Measurements from ENCODE around the gene POU3F1.

DNA sequence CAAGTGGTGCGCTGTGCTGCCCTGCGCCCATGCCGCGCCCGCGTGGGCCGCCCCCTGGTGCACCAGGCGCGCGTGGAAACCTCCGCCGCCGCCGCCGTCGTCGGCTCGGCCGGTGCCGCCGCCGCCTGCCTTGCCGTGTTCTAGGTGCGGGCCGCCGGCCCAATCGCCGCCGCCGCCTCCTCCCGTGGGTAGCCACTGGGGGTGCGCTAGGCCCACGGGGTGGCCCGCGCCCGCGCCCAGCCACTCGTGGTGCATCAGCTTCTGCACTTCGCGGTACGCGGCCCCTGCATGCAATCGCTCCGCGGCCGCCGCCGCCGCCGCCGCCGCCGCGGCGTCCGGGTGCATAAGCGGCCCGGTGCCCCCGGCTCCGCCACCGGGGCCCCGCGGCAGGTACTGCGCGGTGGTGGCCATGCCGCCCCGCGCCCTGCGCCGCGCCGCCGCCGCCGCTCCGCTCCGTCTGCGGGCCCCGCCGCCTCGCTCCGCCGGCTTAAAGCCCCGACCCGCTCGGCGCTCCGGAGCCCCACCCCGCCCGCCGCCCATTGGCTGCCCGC is at the start of gene POU3F1:
- TF ChIP-seq PAX5 (IDR thresholded peaks at IDR 0.05; ENCODE audit: borderline replicate concordance, low read depth, low read length) (no peak), POLR2A (IDR thresholded peaks at IDR 0.05; ENCODE audit: low read depth, low read length) (no peak), TBL1XR1 (IDR thresholded peaks at IDR 0.05; ENCODE audit: low read depth, low read length) (no peak), HCFC1 (IDR thresholded peaks at IDR 0.05; ENCODE audit: low read length) (no peak), HDAC2 (IDR thresholded peaks at IDR 0.05) (no peak), SKIL (IDR thresholded peaks at IDR 0.05; ENCODE audit: low read depth, poor library complexity, severe bottlenecking) (no peak), IRF3 (IDR thresholded peaks at IDR 0.05) (no peak), EZH2 (IDR thresholded peaks at IDR 0.05; ENCODE audit: borderline replicate concordance, control insufficient read depth, low read depth, low read length) (no peak), TARDBP (IDR thresholded peaks at IDR 0.05; ENCODE audit: borderline replicate concordance) (no peak)
- TF ChIP-seq, protein P1, sequence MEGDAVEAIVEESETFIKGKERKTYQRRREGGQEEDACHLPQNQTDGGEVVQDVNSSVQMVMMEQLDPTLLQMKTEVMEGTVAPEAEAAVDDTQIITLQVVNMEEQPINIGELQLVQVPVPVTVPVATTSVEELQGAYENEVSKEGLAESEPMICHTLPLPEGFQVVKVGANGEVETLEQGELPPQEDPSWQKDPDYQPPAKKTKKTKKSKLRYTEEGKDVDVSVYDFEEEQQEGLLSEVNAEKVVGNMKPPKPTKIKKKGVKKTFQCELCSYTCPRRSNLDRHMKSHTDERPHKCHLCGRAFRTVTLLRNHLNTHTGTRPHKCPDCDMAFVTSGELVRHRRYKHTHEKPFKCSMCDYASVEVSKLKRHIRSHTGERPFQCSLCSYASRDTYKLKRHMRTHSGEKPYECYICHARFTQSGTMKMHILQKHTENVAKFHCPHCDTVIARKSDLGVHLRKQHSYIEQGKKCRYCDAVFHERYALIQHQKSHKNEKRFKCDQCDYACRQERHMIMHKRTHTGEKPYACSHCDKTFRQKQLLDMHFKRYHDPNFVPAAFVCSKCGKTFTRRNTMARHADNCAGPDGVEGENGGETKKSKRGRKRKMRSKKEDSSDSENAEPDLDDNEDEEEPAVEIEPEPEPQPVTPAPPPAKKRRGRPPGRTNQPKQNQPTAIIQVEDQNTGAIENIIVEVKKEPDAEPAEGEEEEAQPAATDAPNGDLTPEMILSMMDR (IDR thresholded peaks at IDR 0.05 in 2 of 3, conservative IDR thresholded peaks at IDR 0.05 in 1 of 3; ENCODE audit: control insufficient read depth in 2 of 3, extremely low read depth in 1 of 3, insufficient read depth in 1 of 3, low read depth in 3 of 3, low read length in 3 of 3), result no peak
- TF ChIP-seq, protein P2, sequence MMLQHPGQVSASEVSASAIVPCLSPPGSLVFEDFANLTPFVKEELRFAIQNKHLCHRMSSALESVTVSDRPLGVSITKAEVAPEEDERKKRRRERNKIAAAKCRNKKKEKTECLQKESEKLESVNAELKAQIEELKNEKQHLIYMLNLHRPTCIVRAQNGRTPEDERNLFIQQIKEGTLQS (IDR thresholded peaks at IDR 0.05; ENCODE audit: borderline replicate concordance, extremely low read depth, low read depth, low read length), result no peak
- TF ChIP-seq, protein P3, sequence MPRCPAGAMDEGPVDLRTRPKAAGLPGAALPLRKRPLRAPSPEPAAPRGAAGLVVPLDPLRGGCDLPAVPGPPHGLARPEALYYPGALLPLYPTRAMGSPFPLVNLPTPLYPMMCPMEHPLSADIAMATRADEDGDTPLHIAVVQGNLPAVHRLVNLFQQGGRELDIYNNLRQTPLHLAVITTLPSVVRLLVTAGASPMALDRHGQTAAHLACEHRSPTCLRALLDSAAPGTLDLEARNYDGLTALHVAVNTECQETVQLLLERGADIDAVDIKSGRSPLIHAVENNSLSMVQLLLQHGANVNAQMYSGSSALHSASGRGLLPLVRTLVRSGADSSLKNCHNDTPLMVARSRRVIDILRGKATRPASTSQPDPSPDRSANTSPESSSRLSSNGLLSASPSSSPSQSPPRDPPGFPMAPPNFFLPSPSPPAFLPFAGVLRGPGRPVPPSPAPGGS (IDR thresholded peaks at IDR 0.05; ENCODE audit: borderline replicate concordance, insufficient read depth, low read depth, low read length, poor library complexity, severe bottlenecking), result no peak
- TF ChIP-seq, protein P4, sequence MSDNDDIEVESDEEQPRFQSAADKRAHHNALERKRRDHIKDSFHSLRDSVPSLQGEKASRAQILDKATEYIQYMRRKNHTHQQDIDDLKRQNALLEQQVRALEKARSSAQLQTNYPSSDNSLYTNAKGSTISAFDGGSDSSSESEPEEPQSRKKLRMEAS (IDR thresholded peaks at IDR 0.05; ENCODE audit: low read depth, low read length), result no peak

All from GM12878 (cell line).